Rectal smooth muscle tissue (tissue), 1 donor: ENCODE results near the gene MYH6.

Experiments used
- H3K27ac ChIP-seq: one replicate; pipeline ENCODE4 v1.7.0; 2013; ENCODE audit warnings: low read depth, low read length, inconsistent platforms
- H3K27me3 ChIP-seq: one replicate; pipeline ENCODE4 v1.7.0; 2013; ENCODE audit warnings: low read length; ENCODE audit not compliant: control insufficient read depth, insufficient read depth
- H3K36me3 ChIP-seq: one replicate; pipeline ENCODE4 v1.7.0; 2013; ENCODE audit warnings: low read length; ENCODE audit not compliant: control insufficient read depth, insufficient read depth
- H3K4me1 ChIP-seq: one replicate; pipeline ENCODE4 v1.7.0; 2013; ENCODE audit warnings: low read length; ENCODE audit not compliant: control insufficient read depth, insufficient read depth
- H3K4me3 ChIP-seq: one replicate; pipeline ENCODE4 v1.7.0; 2013; ENCODE audit warnings: low read length
- H3K9ac ChIP-seq: one replicate; pipeline ENCODE4 v1.7.0; 2013; ENCODE audit warnings: low read length

The MYH6 gene

GRCh38 chr14:23416801-23417200, 8.7 kb upstream of the MYH6 start:
- Histone ChIP-seq H3K27me3 (peaks cover 2% of the 10 kb centered on the region), H3K4me1 (no peaks in the 10 kb centered on the region), H3K9ac (no peak overlapping the region), H3K4me3 (no peak overlapping the region), H3K27ac (no peak overlapping the region), H3K36me3 (no peaks in the 10 kb centered on the region)

GRCh38 chr14:23415821-23416778, 8.0 kb upstream of the MYH6 start:
- peaks cover 2% of the 10 kb centered on the region for H3K27me3 ChIP-seq
- H3K9ac ChIP-seq, result no peak overlapping the region
- H3K27ac ChIP-seq, result no peak overlapping the region
- no peak overlapping the region for H3K4me3 ChIP-seq
- no peaks in the 10 kb centered on the region for H3K4me1 ChIP-seq
- no peaks in the 10 kb centered on the region for H3K36me3 ChIP-seq

- peaks cover 2% of the 10 kb centered on the region for H3K27me3 ChIP-seq
- H3K36me3 ChIP-seq, result no peaks in the 10 kb centered on the region
- no peak overlapping the region for H3K4me3 ChIP-seq
- no peak overlapping the region for H3K27ac ChIP-seq
- H3K9ac ChIP-seq, result no peak overlapping the region
- H3K4me1 ChIP-seq, result no peaks in the 10 kb centered on the region
Observed at GRCh38 chr14:23414906-23415820, 7.1 kb upstream of the MYH6 start.

GRCh38 chr14:23414254-23414653, 6.2 kb upstream of the MYH6 start:
- no peaks in the 10 kb centered on the region for H3K36me3 ChIP-seq
- no peak overlapping the region for H3K4me3 ChIP-seq
- no peak overlapping the region for H3K9ac ChIP-seq
- peaks cover 2% of the 10 kb centered on the region for H3K27me3 ChIP-seq
- H3K4me1 ChIP-seq, result no peaks in the 10 kb centered on the region
- H3K27ac ChIP-seq, result no peak overlapping the region

- no peaks in the 10 kb centered on the region for H3K36me3 ChIP-seq
- peaks cover 2% of the 10 kb centered on the region for H3K27me3 ChIP-seq
- H3K4me1 ChIP-seq, result no peaks in the 10 kb centered on the region
- H3K9ac ChIP-seq, result no peak overlapping the region
- H3K4me3 ChIP-seq, result no peak overlapping the region
- H3K27ac ChIP-seq, result no peak overlapping the region
Observed at GRCh38 chr14:23413681-23414080, 5.6 kb upstream of the MYH6 start.

- Histone ChIP-seq H3K27ac (no peak overlapping the region), H3K9ac (no peak overlapping the region), H3K4me1 (no peaks in the 10 kb centered on the region), H3K36me3 (no peaks in the 10 kb centered on the region), H3K27me3 (no peaks in the 10 kb centered on the region), H3K4me3 (no peak overlapping the region)
Observed at GRCh38 chr14:23411563-23412525, 3.8 kb upstream of the MYH6 start.

GRCh38 chr14:23409966-23410635, 2.0 kb upstream of the MYH6 start:
- Histone ChIP-seq H3K27me3 (no peaks in the 10 kb centered on the region), H3K9ac (no peak overlapping the region), H3K4me1 (no peaks in the 10 kb centered on the region), H3K4me3 (no peak overlapping the region), H3K27ac (no peak overlapping the region), H3K36me3 (no peaks in the 10 kb centered on the region)

- H3K27me3 ChIP-seq, result no peaks in the 10 kb centered on the region
- no peak overlapping the region for H3K9ac ChIP-seq
- no peak overlapping the region for H3K4me3 ChIP-seq
- H3K4me1 ChIP-seq, result no peaks in the 10 kb centered on the region
- H3K27ac ChIP-seq, result no peak overlapping the region
- no peaks in the 10 kb centered on the region for H3K36me3 ChIP-seq
Observed at GRCh38 chr14:23409475-23409874, 1.4 kb upstream of the MYH6 start.

GRCh38 chr14:23408307-23408630, 196 bp upstream of the MYH6 start:
- Histone ChIP-seq H3K4me3 (no peak overlapping the region), H3K27me3 (no peaks in the 10 kb centered on the region), H3K4me1 (no peaks in the 10 kb centered on the region), H3K27ac (no peak overlapping the region), H3K36me3 (no peaks in the 10 kb centered on the region), H3K9ac (no peak overlapping the region)

GRCh38 chr14:23406725-23407355, 1.2 kb downstream of the MYH6 start:
- H3K27ac ChIP-seq, result no peak overlapping the region
- H3K36me3 ChIP-seq, result no peaks in the 10 kb centered on the region
- H3K9ac ChIP-seq, result no peak overlapping the region
- H3K27me3 ChIP-seq, result no peaks in the 10 kb centered on the region
- no peaks in the 10 kb centered on the region for H3K4me1 ChIP-seq
- H3K4me3 ChIP-seq, result no peak overlapping the region

GRCh38 chr14:23406244-23406643, 1.8 kb downstream of the MYH6 start:
- Histone ChIP-seq H3K27me3 (no peaks in the 10 kb centered on the region), H3K9ac (no peak overlapping the region), H3K4me1 (no peaks in the 10 kb centered on the region), H3K36me3 (no peaks in the 10 kb centered on the region), H3K27ac (no peak overlapping the region), H3K4me3 (no peak overlapping the region)
